ENCODE results near the gene KCNG4.

The KCNG4 gene

DNA sequence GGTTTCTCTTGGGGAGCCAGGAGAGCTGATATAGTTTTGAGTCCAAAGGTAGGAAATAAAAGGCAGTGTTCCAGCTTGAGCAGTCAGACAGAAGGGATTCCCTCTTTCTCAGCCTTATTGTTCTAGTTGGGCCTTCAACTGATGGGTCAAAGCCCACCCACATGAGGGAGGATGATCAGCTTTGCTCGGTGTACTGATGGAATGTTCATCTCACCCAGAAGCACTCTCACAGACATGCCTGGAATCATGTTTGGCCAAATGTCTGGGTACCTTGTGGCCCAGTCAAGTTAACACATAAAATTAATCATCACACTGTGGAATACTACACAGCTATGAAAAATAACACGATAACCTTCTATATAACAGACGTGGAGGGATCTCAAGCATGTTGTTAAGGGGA is 23.1 kb upstream of the KCNG4 start:
- DNase-seq: no peak

DNA sequence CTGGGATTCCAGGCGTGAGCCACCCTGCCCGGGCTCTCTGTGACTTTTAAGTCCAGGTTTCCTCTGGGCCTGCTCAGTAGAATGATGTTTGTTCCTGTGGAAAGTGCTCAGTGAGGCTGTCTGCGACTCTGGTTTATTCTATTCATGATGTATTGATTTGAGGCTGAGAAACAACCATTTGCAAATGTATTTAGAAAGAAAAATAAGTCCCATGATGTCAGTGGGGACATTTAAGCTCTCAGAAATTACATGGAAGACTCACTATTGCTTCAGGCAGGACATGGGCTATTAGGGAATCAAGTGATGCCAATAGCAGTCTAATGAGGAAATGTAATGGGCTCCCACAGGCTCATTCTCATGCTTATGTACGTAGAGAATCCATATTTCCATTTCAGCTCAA is 22.2 kb upstream of the KCNG4 start:
- DNase-seq: no peak

DNA sequence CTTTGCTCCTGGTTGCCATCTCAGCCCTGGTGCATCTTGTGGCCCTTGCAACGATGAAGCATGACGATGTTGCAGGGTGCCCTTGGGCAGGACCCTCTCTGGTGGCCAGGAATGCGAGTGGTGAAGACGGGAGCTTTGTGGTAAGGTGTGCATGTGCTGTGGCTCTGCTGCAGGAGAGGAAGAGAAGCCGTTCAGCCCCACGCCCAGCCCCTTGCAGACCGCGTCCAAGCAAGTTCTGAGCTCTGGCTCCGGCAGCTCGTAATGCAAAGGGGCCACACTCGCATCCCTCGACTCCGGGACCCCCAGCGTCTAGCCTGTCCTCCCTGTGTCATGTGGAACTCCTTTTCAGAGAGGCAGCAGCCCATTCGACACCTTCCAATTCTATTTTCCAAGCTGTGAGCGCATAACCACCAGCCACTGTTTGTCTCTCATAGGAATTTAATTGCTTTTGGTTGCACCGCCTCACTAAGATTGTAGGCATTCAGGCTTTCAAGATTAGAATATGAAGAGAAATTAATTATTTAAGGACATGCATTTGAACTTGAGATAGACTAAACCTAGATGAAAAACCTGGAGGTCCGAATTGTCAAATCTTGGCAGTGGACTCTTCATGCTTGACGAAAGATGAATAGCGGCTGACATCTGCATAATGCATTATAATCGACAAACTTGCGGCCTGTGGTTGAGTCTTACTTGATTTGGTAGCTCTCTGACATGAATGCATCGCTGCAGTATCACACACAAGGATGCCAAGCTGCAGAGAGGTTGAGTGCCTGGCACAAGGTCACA is 21.1 kb upstream of the KCNG4 start:
- no peak for DNase-seq

DNA sequence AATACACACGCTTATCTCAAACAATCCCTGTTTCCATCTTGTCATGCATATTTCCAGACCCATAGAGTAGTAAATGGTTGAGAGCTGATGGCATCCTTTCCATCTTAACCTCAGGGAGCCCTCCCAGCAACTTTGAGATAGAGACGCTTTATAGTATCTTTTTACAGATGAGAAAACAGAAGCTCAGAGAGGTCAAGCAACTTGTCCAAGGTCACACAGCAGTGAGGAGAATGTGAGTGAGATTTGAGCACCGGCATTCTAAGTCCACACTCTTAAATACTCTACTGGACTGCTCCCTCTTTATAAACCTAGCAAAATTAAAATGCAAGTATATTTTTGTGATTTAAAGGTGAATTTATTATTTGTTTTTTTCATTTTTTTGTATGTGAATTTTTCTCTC is 19.9 kb upstream of the KCNG4 start:
- no peak for DNase-seq

DNA sequence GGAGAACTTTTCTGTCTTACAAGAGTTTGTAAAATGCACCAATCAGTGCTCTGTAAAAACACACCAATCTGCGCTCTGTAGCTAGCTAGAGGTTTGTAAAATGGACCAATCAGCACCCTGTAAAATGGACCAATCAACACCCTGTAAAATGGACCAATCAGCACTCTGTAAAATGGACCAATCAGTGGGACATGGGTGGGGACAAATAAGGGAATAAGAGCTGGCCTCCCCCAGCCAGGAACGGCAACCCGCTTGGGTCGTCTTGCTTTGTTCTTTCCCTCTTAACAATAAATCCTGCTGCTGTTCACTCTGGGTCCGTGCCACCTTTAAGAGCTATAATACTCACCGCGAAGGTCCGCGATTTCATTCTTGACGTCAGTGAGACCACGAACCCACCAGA is 18.5 kb upstream of the KCNG4 start:
- DNase-seq: no peak

DNA sequence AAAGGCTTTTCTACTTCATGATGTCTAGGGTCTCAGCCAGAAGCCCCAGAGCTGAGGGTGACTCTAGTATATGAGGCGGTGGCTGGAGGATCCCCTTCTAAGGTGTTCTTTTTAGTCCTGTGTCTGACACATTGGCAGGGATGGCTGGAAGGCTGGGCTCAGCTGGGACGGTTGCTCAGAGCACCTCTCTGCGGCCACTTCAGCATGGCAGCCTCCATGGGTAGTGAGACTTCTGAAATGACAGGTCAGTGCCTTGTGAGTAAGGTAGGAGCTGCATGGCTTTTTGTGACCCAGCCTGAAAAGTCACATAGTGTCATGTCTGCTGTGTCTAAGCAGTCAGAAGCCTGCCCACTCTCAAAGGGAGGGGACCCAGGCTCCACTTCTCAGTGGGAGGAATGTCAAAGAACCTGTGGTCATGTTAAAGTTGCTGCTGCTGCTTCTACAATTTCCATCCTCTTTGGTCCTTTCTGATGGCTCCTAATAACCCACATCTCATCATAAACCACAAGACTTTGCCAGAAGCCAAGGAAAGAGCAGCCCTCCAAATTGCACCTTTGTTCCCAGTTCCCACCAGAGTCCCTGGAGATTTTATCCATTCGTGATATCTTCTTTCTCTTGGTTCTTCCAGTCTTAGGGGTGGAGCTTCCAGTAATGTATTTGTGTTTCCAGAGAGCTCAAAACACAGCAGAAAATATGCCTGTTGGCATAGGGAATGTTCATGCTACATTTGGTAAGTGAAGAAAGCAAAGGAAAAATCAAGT is 15.4 kb upstream of the KCNG4 start:
- no peak for DNase-seq

DNA sequence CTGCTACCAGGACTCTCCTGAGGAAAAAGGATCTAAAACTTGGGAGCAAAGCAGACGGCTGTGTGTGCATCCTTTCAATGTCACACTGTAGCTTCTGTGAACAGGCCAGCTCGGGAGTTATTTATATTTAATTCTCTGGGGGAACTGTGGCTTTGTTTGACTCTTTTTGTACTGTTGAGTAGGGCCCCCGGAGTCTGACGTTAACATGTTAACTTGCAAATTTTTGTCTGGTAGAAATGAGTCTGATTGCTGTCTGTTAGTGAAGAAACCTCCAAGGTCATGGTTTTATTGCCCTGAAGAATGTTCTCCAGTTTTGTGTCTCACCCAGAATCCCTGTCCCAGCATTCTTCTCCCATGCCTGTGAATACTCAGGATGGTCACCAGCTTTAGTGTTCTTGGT is 14.2 kb upstream of the KCNG4 start:
- DNase-seq: no peak

DNA sequence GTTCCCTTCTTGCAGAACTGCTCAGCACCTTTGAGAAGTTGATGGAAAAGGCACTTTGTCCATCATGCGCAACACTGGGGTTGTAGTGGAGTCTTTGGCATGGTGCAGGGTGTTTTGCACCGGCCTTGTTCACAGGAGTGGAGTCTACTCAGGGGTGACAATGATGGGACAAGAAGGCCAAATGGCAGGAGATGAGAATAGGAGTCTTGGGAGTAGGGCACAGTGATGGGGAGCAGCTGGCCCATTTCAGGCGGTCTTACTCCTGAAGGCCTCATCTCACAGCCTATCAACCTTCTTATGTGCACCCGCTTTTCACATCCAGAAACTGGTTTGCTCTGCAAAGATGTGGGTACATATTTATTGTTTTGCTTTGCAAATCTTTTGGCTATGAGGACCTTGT is 13.4 kb upstream of the KCNG4 start:
- DNase-seq: no peak

DNA sequence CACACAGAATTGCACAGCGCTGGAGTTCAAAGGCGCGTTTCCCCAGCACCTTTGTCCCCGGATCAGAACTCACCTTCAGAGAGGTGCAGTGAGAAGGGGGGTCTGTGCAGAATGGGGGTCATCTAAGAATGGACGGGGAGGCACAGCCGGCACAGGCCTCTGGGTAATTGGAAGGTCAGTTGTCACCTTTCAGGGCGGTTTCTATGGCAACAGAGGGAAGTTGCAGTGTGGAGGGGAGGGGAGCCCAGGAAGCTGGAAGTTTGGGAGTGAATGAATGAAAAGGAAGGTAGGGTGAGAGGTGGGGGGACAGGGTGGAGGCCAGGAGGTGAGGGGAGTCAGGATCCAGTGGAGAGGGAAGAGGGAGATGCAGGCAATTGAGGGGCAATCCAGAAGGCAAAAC is 12.4 kb upstream of the KCNG4 start:
- no peak for DNase-seq

DNA sequence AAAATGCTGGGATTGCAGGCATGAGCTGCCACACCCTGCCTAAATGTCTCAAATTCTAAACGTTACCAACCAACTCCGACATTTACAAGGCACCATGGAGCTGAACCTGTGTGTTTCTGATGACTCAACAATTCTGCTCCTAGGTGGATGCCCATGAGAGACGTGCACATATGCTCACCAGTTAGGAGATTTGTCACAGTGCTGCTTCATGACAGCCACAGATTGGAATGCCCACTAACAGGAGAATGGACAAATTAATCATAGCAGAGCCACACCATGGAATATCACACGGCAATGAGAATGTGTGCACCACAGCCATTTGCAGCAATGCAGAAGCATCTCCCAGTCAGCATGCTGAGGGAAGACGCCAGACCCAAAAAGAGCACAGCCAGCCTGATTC is 8.0 kb upstream of the KCNG4 start:
- no peak for DNase-seq

DNA sequence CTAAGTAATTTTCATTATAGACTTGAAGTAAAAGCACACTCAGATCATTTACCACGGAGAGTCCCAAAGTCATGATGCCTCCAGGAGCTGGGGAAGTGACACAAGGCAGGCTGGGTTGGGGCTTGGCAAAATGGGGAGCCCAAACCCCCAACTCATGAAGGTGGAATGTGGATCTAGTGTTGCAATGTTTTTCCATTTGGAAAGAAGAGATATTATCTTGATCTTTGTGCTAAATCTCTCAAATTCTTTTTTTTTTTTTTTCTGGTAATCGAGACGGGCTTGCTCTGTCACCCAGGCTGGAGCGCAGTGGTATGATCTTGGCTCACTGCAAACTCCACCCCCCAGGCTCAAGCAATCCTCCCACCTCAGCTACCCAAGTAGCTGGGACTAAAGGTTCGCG is 7.5 kb upstream of the KCNG4 start:
- DNase-seq: no peak

DNA sequence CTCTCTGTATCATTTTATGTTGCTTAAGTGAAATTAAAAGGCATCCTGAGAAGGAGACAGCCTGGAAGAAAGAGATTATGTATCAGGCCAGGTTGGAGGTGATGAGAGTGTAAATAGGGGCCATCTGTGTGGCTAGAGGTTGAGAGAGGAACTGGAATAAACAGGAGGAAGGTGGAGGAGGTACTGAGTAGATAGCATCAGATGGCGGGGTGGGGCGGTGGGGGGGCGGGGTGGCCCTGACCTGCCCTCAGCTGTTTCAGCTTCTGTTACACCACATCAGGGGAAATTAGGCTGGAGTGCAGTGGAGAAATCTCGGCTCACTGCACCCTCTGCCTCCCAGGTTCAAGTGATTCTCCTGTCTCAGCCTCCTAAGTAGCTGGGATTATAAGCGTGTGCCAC is 6.9 kb upstream of the KCNG4 start:
- no peak for DNase-seq

DNA sequence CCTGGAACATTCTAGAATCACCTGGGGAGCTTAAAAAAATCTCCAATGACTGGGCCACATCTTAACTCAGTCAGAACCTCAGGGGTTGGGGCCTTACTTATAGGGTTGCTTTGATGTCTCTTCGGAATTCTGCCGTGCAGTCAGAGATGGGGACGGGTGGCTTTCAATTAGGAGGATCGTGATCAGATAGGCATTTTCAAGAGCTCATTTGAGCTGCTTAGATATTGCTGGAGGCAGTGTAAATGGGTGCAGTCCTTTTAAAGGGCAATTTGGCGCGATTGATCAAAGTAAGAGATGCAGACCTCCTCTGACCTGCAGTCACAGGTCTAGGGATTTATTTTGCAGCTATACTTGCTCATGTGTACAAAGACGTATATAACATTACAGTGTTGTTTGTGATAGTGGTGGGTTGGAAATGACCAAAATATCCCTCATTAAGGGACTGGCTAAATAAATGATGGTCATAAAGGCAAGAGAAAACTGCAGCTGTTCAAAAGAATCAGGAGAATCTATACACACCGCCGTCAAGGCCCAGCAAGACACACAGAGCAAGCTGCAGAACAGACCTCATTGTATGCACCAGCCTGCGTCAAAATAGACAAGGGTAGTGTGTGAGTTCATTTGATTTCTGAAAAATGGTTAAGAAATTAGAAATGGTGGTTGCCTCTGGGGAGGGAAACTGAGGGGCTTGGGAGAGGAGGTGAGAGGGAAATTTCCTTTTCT is 6.3 kb upstream of the KCNG4 start:
- DNase-seq: no peak

DNA sequence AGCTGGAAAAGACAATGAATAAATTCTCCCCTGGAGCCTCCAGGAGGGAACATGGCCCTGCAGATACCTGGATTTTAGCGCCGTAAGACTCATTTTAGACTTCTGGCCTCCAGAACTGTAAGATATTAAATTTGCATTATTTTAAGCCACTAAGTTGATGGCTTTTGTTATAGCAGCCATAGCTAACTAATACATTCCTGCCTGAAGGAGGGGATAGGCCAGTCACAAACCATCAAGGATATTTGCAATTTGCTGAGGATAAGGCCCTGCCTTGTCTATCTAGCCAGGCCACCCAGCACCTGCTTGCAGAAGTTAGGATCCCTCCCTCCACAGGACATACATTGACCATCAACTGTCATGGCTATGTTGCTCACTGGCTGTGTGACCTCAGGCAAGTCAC is 4.9 kb upstream of the KCNG4 start:
- DNase-seq: no peak

DNA sequence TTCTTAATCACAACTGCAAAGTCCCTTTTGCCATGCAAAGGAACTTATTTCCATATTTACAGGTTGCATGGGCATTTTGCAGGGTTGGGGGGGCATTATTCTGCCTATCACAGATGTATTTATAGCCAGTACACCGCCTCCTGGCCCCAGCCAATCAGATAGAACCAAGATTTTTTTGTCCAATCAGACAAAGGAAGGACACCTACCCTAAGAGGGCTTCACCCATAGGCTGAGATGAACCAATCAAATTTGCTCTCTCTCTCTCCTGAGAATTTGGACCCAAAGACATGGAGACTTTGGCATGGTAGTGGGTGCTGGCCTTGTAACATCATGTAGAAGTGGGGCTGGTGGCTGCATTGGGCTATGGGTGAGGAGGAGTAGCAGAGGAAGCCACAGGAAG is 3.9 kb upstream of the KCNG4 start:
- DNase-seq: no peak

DNA sequence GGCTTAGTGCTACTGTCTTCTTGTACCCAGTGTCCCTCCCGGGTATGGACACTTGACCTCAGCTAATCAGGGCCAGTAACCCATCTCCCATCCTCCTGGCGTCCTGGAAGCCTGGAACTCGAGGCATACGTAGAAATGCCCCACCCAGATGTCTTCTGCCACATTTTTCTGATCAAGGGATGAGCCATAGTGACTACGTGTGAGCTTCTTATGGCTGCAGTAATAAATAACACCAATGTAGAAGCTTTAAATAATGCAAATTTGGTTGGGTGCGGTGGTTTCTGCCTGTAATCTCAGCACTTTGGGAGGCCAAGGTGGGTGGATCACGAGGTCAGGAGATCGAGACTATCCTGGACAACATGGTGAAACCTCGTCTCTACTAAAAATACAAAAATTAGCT is 3.0 kb upstream of the KCNG4 start:
- DNase-seq: no peak

DNA sequence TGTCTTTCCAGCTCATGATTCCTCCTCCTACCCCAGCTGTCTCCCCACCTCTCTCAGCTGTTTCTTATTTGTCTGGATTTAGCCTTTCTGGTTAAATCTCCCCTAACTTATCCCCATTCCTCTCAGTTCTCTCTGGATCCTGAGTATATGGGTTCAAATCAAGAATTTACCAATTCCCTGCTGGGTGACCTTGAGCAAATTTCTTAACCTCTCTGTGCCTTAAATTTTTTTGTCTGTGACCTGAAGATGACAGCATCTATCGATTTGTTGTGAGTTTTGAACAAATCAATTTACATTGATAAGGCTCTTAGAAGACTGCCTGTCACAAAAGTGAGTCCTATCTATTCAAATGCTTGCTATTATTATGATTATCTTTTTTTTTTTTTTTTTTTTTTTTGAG is 2.0 kb upstream of the KCNG4 start:
- DNase-seq: no peak

DNA sequence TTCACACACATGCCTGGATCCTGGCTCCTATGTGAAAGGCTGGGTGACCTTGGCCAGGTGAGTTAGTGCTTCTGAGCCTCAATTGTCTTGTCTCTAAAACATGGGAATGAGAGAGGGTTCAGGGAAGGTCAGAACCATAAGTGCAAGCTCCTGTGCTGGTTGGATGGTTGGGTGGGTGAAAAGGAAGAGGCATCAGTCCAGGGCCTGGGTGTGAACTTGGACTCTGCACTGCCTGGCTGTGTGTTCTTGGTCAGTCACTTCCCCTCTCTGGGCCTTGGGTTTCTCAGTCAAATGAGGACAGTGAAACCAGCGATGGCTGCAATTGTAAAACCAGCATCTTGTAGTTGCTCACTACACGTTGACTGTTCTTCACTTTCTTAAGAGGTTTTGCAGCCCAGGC is 643 bp upstream of the KCNG4 start:
- DNase-seq: no peak

DNA sequence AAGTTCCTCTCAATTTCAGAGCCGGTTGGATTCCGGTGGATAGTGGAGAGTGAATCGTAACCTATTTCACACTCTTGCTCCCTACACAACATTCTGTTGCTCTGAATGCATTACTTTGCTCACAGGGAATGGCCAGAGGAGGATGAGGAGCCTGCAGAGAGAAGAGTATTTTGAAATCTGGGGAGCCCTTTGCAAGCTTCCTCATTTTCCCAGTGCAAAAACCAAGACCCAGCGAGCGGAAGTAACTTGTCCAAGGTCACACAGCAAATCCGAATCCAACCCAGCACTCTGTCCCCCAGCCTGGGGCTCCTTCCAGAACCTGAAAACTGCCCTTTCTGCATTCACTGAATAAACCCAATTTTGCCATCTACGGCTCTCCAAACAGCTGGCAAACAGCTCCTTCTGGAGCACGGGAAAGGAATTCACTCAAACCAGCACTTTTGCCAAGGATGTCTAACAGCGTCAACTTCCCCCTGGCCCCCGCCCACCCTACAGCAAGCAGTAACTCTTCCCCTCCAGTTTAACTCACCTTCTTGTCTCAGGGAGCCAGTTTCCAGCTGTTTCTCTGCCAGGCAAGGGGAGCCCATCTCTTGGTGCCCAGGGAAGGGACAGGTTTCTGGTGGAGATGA is 557 bp downstream of the KCNG4 start:
- DNase-seq: no peak

DNA sequence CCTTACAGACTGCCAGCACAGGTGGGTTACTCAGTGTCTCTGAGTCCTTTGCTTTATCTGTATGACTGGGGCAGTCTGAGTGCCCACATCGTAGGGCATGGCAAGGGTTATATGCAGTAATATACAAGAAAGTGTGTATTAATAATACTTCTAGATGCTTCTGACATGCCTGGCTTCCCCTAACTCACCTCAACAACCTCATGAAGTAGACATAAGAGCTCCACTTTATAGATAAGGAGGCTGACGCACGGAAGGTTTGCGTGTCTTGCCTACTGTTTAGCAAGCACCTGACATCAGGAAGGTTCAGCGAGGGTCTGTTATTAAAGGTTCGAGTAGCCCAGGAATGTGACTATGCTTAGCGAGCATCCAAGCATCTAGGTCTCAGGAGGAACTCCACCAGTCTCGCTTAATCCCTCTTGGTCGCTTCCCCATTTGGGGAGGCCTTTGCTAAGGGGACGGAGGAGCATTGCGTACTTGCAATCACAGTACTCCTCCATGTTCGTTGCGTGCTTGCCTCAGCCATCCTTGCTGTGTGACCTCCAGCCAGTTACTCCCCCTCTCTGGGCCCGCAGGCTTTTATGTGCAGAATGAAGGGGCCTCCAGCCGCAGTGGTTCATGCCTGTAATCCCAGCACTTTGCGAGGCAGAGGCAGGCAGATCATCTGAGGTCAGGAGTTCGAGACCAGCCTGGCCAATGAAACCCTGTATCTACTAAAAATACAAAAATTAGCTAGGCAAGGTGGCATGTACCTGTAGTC is 1.6 kb downstream of the KCNG4 start:
- no peak for DNase-seq

DNA sequence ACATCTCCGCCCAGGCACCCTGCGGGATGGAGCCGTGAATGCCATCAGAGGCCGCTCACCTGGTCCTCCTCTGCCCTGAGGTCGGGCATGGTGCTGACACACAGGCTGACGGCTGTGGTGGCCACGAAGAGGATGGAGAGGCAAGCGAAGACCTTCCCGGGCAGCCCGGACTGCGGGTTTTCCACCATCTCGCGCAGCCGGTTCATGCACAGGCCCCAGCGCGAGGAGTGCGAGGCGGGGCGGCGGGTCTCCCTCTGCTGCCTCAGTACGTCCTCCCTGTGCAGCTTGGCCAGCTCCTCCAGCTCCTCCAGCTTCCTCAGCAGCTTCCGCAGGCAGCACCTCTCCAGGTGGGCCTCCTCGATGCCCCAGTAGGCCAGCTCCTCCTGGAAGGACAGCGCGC is 3.1 kb downstream of the KCNG4 start:
- DNase-seq: no peak

DNA sequence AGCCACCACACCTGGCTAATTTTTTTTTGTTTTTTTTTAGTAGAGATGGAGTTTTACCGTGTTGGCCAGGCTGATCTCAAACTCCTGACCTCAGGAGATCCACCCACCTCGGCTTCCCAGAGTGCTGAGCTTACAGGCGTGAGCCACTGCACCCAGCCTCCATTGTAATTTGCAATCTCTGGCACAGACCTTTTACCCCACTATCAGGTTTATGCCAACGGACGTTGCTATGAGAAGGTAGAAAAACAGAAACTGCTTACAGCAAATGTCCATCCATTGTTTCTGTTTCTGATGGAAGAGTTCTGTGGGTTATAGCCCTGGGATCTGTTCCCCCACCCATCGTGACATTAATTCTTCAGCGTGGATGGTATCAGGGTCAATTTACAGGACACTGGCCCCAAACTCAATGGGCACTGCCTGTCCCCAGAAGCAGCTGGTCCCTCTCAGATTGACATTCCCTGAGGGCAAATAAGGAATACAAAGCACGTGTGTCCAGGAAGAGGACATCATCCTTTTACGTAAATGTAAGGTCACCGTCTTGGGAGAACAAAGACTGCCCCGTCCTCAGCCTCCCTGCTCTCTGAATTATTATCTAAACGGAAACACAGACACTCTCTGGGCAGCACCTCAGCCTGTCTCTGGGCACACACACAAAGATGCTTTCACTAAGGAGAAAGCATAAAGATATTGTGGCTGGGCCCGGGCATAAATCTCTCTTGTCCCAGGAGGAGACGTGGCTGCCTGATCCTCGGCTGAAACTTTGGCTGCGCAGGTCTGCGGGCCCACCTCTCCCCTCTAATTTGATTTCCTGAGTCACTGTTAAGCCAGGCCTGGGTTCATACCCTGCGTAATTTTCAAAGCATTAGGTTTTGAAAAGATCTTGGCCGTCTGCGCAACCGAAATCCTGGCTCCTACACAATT is 5.2 kb downstream of the KCNG4 start:
- no peak for DNase-seq

Data from CD4-positive, alpha-beta T cell treated with Interferon alpha-2 for 1 hour (primary cell).